ENCODE data around the gene CD5L.

Gene CD5L

DNA sequence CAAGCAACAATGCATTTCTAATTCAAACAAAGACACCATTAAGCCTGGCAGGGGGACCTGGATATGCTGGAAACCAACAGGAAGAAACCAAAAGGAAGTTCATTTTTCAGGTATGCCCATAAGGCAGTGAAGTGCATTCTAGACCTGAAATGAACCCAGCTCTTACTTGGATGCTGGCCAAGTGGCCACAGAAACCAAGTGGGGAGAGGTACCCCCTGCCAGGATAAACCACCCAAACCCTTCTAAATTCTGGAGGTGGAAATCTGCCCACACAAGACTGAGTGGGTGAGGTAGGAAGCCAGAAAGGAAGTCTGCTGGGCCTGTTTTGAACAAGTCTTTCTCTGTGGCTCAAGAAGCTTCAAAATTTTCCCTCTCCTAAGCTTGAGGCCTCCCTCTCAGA, 2.6 kb downstream of the CD5L start:
- no peak for DNase-seq (ENCODE audit: low read depth)
- no peak overlapping the region for H3K4me3 ChIP-seq (replicated peaks; ENCODE audit: low read depth, low read length)
- TF ChIP-seq, protein P1, sequence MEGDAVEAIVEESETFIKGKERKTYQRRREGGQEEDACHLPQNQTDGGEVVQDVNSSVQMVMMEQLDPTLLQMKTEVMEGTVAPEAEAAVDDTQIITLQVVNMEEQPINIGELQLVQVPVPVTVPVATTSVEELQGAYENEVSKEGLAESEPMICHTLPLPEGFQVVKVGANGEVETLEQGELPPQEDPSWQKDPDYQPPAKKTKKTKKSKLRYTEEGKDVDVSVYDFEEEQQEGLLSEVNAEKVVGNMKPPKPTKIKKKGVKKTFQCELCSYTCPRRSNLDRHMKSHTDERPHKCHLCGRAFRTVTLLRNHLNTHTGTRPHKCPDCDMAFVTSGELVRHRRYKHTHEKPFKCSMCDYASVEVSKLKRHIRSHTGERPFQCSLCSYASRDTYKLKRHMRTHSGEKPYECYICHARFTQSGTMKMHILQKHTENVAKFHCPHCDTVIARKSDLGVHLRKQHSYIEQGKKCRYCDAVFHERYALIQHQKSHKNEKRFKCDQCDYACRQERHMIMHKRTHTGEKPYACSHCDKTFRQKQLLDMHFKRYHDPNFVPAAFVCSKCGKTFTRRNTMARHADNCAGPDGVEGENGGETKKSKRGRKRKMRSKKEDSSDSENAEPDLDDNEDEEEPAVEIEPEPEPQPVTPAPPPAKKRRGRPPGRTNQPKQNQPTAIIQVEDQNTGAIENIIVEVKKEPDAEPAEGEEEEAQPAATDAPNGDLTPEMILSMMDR (IDR thresholded peaks at IDR 0.05; ENCODE audit: low read length, missing control alignments) = no peak

DNA sequence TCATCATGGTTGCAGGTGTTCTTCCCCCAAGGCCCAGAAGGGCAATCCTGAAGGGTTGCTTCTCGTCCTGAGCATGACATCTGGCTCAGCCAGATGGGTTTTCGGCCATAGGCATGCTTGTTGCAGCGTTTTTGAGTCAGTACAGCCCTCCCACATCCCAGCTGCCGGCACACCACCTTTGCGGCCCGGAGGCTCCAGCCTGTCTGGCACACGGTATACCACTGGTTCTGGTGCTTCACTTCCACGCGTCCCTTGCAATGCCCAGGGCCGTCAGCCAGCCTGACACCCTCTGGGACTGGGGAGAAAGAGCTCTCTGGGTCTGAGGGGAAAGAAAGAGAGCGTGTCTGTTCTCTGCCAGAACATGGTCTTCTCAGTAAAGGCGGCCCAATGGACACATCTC, 7.2 kb downstream of the CD5L start:
- H3K4me3 ChIP-seq (replicated peaks; ENCODE audit: low read depth, low read length) = no peak overlapping the region
- DNase-seq (ENCODE audit: low read depth) = no peak
- TF ChIP-seq, protein P1 (IDR thresholded peaks at IDR 0.05; ENCODE audit: low read length, missing control alignments) = no peak

DNA sequence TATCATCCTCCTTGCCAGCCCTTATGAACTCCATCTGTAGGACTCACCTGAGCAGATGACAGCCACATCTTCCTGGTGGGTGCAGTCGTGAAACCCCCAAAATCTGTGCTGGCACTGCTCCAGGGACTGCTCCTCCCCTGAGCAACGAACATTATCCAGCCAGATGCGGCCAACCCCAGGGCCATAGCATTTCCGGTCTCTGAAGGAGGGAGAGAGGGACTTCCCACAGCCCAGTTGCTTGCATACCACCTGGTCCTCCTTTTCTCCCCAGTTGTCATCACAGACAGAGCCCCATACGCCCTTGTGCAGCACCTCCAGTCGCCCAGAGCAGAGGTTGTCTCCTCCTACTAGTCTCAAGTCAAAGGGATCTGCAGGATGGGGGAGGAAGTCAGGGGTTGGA, 8.5 kb downstream of the CD5L start:
- no peak overlapping the region for H3K4me3 ChIP-seq (replicated peaks; ENCODE audit: low read depth, low read length)
- TF ChIP-seq, protein P1 (IDR thresholded peaks at IDR 0.05; ENCODE audit: low read length, missing control alignments) = no peak
- no peak for DNase-seq (ENCODE audit: low read depth)

DNA sequence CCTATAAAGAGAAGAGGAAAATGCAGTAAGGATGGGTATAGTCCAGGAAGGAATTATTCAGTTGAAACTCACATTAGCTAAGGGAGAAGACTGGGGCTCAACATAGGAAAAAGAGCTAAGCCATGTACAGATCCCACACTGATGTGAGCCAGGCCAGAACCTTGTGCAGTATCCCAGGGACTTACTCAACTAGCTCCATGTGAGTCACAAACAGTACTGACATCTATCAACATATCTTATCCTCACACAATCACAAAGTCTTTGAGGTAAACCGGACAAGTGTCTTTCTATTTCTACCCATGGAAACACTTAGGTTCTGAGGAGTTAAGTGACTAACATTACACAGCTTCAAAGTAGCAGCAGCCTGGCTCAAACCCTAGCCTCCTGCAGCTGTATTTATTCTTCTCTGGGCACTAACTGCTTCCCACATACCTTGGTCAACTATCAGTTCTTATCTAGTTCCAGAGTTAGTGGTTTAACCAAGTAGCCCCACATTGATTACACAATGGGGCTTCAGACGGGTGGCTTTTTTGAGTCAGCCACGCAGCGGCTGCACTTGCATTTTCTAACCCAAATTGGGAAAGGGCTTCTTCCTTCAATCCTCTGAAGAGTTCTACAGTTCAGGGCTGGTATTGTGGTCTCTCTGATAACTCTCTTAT, 9.5 kb downstream of the CD5L start:
- TF ChIP-seq, protein P1 (IDR thresholded peaks at IDR 0.05; ENCODE audit: low read length, missing control alignments) = no peak
- no peak overlapping the region for H3K4me3 ChIP-seq (replicated peaks; ENCODE audit: low read depth, low read length)
- no peak for DNase-seq (ENCODE audit: low read depth)

DNA sequence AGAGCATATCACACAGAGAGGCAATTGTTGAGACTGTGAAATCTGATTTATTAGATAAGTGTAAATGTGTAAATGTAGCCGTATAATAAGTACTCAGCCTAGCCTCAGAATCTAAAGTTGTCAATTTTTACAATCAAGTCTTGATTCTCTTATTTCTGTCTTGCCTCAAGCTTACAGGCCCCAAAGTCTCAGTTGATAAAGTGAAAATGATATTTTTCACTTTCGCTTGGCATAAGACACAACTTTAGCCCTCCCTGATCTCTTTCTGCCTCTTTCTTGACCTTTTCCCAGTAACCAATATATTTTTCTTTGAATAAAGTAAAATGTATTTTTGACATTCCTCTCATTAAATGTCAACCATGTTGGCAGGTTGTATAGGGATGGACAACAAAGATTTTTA, 10.7 kb downstream of the CD5L start:
- H3K4me3 ChIP-seq (replicated peaks; ENCODE audit: low read depth, low read length) = no peak overlapping the region
- DNase-seq (ENCODE audit: low read depth) = no peak
- TF ChIP-seq, protein P1 (IDR thresholded peaks at IDR 0.05; ENCODE audit: low read length, missing control alignments) = no peak

DNA sequence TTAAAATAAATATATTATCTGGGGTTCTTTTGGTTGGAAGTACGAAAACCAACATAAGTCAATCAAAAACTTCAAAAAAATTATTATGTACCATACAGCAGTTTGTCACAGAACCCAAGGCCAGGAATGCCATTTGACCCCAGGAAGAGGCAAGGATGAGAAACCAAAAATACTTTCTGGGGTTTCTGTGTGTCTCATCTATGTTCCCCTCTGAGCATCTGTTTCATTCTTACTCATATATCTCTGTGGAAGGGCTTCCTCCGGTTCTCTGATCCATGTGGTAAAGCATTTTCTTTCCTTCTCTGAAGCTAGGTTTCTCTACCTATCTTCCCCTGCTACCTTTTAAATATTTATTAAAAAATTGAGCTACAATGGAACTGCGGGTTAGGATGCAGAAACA, 11.9 kb downstream of the CD5L start:
- TF ChIP-seq, protein P1 (IDR thresholded peaks at IDR 0.05; ENCODE audit: low read length, missing control alignments) = no peak
- no peak overlapping the region for H3K4me3 ChIP-seq (replicated peaks; ENCODE audit: low read depth, low read length)

DNA sequence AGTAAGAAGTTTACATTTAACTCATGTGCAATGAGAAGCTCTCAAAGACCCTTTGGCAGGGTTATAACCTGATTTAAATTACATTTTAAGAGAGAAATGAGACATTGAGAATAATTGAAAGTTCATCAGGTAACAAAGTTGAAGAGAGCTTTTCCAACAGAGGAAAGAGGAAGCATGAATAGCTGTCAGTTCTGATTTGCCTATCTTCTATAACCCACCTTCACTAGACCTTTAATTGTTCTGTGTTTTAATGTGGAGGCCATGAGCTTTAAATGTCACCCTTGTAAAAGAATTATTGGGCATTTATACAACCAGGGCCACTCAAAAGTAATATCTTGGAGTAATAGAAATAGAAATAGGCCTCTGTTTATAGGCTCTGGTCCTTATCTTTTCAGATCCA, 12.4 kb downstream of the CD5L start:
- no peak for DNase-seq (ENCODE audit: low read depth)
- no peak overlapping the region for H3K4me3 ChIP-seq (replicated peaks; ENCODE audit: low read depth, low read length)
- TF ChIP-seq, protein P1 (IDR thresholded peaks at IDR 0.05; ENCODE audit: low read length, missing control alignments) = no peak

More for the DNA sequence above, 11.9 kb downstream of the CD5L start:
- DNase-seq (ENCODE audit: low read depth) = no peak

Measured in fibroblast of pulmonary artery (primary cell).